Hematopoietic multipotent progenitor cell (in vitro differentiated cells): ENCODE measurements around the gene STK26. TPM values are rescaled to one million over a fixed set of nuclear protein-coding genes. Genes with fewer than 3 reads are reported as not detected.
"Not testable (repeated sequence)": the region's sequence is repeated elsewhere in the genome, so short reads cannot be mapped to it uniquely, and the experiment has no call there.

Source experiments
- DNase-seq, 3 donors: peaks; one replicate each; pipeline ENCODE4 v3.0.0-alpha.2; 2011 to 2015; ENCODE audit warnings: low read depth in 2 of 3, low spot score in 2 of 3
- total RNA-seq: library from RNA; depleted of rRNA; stranded (reverse); fragments of >200 nt; gene quantifications from one replicate; pipeline ENCODE4 v1.2.3, GENCODE V29; 2012

The STK26 gene
- total RNA-seq, 1 donor: 17.8 TPM

- no peak for DNase-seq
Measured at GRCh38 chrX:132033166-132033565, 10.1 kb downstream of the STK26 start.

- DNase-seq: no peak
Measured at GRCh38 chrX:132034648-132035047, 11.5 kb downstream of the STK26 start.

GRCh38 chrX:132037479-132037993 is 14.4 kb downstream of the STK26 start:
- DNase-seq: no peak

GRCh38 chrX:132040066-132040465 is 17.0 kb downstream of the STK26 start:
- DNase-seq: no peak

GRCh38 chrX:132041015-132041414 is 17.9 kb downstream of the STK26 start:
- no peak for DNase-seq

- DNase-seq: no peak
Measured at GRCh38 chrX:132043977-132044376, 20.9 kb downstream of the STK26 start.

- no peak for DNase-seq
Measured at GRCh38 chrX:132044953-132045352, 21.9 kb downstream of the STK26 start.

GRCh38 chrX:132045456-132045855 is 22.4 kb downstream of the STK26 start:
- no peak for DNase-seq

- no peak for DNase-seq
Measured at GRCh38 chrX:132046533-132046932, 23.4 kb downstream of the STK26 start.

- DNase-seq: not testable (repeated sequence)
Measured at GRCh38 chrX:132051778-132052177, 28.7 kb downstream of the STK26 start.

- DNase-seq: no peak
Measured at GRCh38 chrX:132058050-132058449, 34.9 kb downstream of the STK26 start.

GRCh38 chrX:132058975-132059374 is 35.9 kb downstream of the STK26 start:
- no peak for DNase-seq

- no peak for DNase-seq
Measured at GRCh38 chrX:132059973-132060540, 37.0 kb downstream of the STK26 start.

GRCh38 chrX:132063334-132063733 is 40.2 kb downstream of the STK26 start:
- no peak for DNase-seq

GRCh38 chrX:132063862-132064261 is 40.8 kb downstream of the STK26 start:
- DNase-seq: no peak

- no peak for DNase-seq
Measured at GRCh38 chrX:132068405-132068804, 45.3 kb downstream of the STK26 start.

GRCh38 chrX:132071254-132071653 is 48.2 kb downstream of the STK26 start:
- peak in 1 of 3 donors; percentile 34 for DNase-seq

- DNase-seq: no peak
Measured at GRCh38 chrX:132077414-132077813, 54.3 kb downstream of the STK26 start.

- DNase-seq: no peak
Measured at GRCh38 chrX:132077912-132078311, 54.8 kb downstream of the STK26 start.

- peak in 2 of 3 donors; percentile 9 to 62 for DNase-seq
Measured at GRCh38 chrX:132085786-132086185, 62.7 kb downstream of the STK26 start.

GRCh38 chrX:132086672-132087071 is 63.6 kb downstream of the STK26 start:
- DNase-seq: no peak

- DNase-seq: no peak
Measured at GRCh38 chrX:132088864-132089263, 65.8 kb downstream of the STK26 start.
